Activated B cell treated with CpG ODN at 0.5 μM for 24 hours (primary cell): Measurements from ENCODE around the gene KCNK17. TPM values are rescaled to one million over a fixed set of nuclear protein-coding genes. Genes with fewer than 3 reads are reported as not detected.
A peak's percentile ranks its signal among the peaks of the same experiment; 100 is the strongest.

Experiments
- ATAC-seq: fragments of 200-7000 bp; cut with Tn5 transposase; one replicate; pipeline ENCODE4 v1.10.0; 2021; ENCODE audit warnings: low read depth, mild to moderate bottlenecking, moderate library complexity
- CTCF ChIA-PET: fragments of 350-600 bp; sonication (Branson Sonifier 250); formaldehyde crosslinking; loops from one replicate; lab custom pipeline; 2021; ENCODE audit warnings: antibody characterized with exemption; lab: Charles Lee
- POLR2A ChIA-PET: fragments of 350-600 bp; sonication (Branson Sonifier 250); formaldehyde crosslinking; loops from one replicate; lab custom pipeline; 2021; ENCODE audit warnings: antibody characterized with exemption; lab: Charles Lee
- DNase-seq: peaks from one replicate; pipeline ENCODE4 v3.0.0; 2022
- H3K27ac Mint-ChIP-seq: one replicate; pipeline ENCODE4 v1.8.0; 2020; ENCODE audit warnings: mixed read lengths
- H3K27me3 Mint-ChIP-seq: one replicate; pipeline ENCODE4 v1.8.0; 2021; ENCODE audit warnings: mixed read lengths
- H3K36me3 Mint-ChIP-seq: one replicate; pipeline ENCODE4 v1.8.0; 2021; ENCODE audit warnings: low read depth, mixed read lengths
- H3K4me1 Mint-ChIP-seq: one replicate; pipeline ENCODE4 v1.8.0; 2021; ENCODE audit warnings: mixed read lengths
- H3K4me3 Mint-ChIP-seq: one replicate; pipeline ENCODE4 v1.8.0; 2020; ENCODE audit warnings: mild to moderate bottlenecking, mixed read lengths
- H3K9me3 Mint-ChIP-seq: one replicate; pipeline ENCODE4 v1.8.0; 2020; ENCODE audit warnings: mixed read lengths
- intact Hi-C: fragments of 100-400 bp; cut with micrococcal nuclease; formaldehyde crosslinking; loops from one replicate; pipeline ENCODE4 v1.15.1; 2024
- total RNA-seq: library from RNA; stranded (reverse); gene quantifications from 2 replicates; pipeline ENCODE4 v1.2.3, GENCODE V29; 2022
- TF ChIP-seq, protein P1 (sequence below): fragments of 200-600 bp; IDR thresholded peaks from one replicate; pipeline ENCODE4 v1.8.0; 2022; ENCODE audit warnings: antibody characterized with exemption, mild to moderate bottlenecking

KCNK17 gene
- total RNA-seq, 1 donor from 2014 or later, result not detected

DNA sequence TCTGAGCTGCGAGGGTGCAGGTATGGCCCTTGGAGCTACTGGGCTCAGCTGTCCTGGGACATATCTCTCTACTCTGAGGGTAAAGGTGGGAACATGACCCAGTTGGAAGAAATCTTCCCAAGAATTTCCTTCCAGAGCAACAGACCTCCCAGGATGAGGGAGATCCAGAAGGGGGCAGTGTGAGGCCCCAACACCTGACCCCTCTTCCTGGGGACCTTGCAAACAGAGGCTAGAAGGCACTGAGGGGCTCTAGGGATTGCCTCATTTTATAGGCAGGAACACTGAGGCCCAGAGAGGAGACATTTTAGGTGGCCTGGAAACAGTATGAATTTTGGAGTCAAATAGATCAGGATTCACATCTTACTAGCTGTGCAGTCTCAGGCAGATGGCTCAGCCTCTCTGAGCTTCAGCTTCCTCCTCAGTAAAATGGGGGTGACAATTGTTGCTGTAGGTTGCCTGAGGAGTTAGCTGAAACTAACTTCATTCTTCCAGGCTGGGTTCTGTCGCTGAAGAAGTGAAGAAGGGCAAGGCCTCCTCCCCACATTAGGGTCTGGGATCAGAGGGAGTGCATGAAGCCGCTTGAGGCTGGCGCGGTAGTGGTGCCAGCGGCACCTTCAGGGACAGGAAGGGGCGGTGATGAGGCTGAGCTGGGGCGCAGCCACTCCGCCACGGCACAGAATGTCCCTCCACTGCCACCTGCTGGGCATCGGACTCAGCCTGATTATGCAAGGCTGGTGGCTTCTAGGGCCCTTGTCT lies 11.4 kb downstream of the KCNK17 start:
- Mint-ChIP-seq H3K9me3 (no peaks in the 10 kb centered on the region), H3K27ac (no peak overlapping the region), H3K4me3 (peak overlapping the region; percentile 58), H3K36me3 (no peaks in the 10 kb centered on the region), H3K27me3 (peaks cover 19% of the 10 kb centered on the region), H3K4me1 (peaks cover 5% of the 10 kb centered on the region)
- peak; percentile 66 for DNase-seq
- intact Hi-C loops, result loop anchor here (1.0 kb wide), 4 partner anchors 137 to 431 kb away; no protein-coding TSS in a partner anchor
- ChIA-PET CTCF (interaction anchor here (0.6 to 7.8 kb wide), 15 partner anchors 8 to 434 kb away, joined by 3 to 113 read pairs (median 4); no protein-coding TSS in a partner anchor), POLR2A (interaction anchor here (0.6 to 1.5 kb wide), 2 partner anchors 135 to 210 kb away, joined by 3 to 5 read pairs; no protein-coding TSS in a partner anchor)
- TF ChIP-seq, protein P1, sequence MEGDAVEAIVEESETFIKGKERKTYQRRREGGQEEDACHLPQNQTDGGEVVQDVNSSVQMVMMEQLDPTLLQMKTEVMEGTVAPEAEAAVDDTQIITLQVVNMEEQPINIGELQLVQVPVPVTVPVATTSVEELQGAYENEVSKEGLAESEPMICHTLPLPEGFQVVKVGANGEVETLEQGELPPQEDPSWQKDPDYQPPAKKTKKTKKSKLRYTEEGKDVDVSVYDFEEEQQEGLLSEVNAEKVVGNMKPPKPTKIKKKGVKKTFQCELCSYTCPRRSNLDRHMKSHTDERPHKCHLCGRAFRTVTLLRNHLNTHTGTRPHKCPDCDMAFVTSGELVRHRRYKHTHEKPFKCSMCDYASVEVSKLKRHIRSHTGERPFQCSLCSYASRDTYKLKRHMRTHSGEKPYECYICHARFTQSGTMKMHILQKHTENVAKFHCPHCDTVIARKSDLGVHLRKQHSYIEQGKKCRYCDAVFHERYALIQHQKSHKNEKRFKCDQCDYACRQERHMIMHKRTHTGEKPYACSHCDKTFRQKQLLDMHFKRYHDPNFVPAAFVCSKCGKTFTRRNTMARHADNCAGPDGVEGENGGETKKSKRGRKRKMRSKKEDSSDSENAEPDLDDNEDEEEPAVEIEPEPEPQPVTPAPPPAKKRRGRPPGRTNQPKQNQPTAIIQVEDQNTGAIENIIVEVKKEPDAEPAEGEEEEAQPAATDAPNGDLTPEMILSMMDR, result no peak
- ATAC-seq, result peak; percentile 98

DNA sequence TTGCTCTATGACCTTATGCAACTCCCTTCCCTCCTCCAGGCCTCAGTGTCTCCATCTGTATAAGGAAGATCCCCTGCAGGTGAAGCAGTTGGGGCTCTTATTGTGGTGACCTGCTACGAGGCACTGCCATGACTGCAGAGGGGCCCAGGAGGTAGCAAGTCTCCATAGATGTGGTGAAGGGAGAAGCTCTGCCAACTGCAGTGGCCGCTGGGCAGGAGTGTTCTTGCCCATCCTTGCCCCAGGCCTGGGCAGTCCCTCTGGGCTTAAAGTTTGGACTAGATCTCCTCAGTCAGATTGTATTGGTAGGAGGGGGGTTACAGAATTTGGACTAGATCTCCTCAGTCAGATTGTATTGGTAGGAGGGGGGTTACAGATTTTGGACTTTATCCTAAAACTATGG lies 12.2 kb downstream of the KCNK17 start:
- Mint-ChIP-seq H3K4me1 (peaks cover 5% of the 10 kb centered on the region), H3K9me3 (no peaks in the 10 kb centered on the region), H3K27me3 (peaks cover 19% of the 10 kb centered on the region), H3K27ac (no peak overlapping the region), H3K36me3 (no peaks in the 10 kb centered on the region), H3K4me3 (no peak overlapping the region)
- ChIA-PET POLR2A (interaction anchor here (1.5 kb wide), 1 partner anchor 134 kb away, joined by 5 read pairs; no protein-coding TSS in a partner anchor), CTCF (interaction anchor here (1.0 to 7.8 kb wide), 6 partner anchors 132 to 430 kb away, joined by 3 to 113 read pairs (median 23); no protein-coding TSS in a partner anchor)
- intact Hi-C loops, result no loop called here
- TF ChIP-seq, protein P1, result no peak
- no peak for ATAC-seq
- DNase-seq, result no peak

DNA sequence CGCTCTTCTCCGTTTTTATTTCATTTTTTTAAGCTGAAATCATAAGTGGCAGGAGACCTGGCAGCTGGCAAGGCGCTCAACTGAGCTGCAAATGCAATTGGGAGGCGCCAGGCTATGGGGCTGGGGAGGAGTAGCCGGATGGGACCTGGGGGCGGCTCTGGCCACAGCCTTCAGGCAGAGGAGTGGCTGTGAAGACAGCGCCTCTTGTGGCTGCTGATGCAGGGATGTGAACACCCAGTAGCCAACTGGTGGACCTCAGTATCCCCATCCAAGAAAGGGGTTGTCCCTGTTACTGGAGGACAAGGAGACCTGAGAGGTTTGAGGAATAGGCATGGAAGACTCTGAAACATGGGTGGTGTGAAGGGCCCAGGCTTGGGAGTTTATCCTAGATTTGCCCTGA lies 12.6 kb downstream of the KCNK17 start:
- H3K4me1 Mint-ChIP-seq, result peaks cover 5% of the 10 kb centered on the region
- ChIA-PET POLR2A (no interaction called here), CTCF (interaction anchor here (2.3 to 7.8 kb wide), 3 partner anchors 135 to 329 kb away, joined by 24 to 113 read pairs (median 47); no protein-coding TSS in a partner anchor)
- TF ChIP-seq, protein P1, result no peak
- no peaks in the 10 kb centered on the region for H3K9me3 Mint-ChIP-seq
- intact Hi-C loops, result no loop called here
- H3K36me3 Mint-ChIP-seq, result no peaks in the 10 kb centered on the region
- H3K27me3 Mint-ChIP-seq, result peaks cover 17% of the 10 kb centered on the region
- no peak for DNase-seq
- no peak overlapping the region for H3K27ac Mint-ChIP-seq
- no peak overlapping the region for H3K4me3 Mint-ChIP-seq
- ATAC-seq, result no peak

DNA sequence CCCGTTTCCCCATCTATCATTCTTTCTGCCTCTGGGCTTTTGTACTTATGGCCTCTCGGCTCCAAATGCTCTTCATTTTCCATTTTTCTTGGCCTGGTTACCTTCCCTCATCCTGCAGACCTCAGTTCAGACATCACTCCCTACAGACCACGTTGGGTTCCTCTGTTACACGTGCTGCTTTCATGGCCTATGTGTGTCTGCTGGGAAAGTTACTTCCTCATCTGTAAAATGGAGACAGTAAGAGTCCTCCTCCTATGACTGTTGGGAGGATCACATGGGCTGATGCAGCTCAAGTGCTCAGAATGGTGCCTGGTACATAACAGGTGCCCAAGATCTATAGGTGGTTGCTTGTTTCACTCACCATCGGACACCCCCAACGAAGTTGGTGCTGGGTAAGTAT lies 13.5 kb downstream of the KCNK17 start:
- Mint-ChIP-seq H3K27me3 (peaks cover 17% of the 10 kb centered on the region), H3K27ac (no peak overlapping the region), H3K36me3 (no peaks in the 10 kb centered on the region), H3K4me3 (no peak overlapping the region), H3K4me1 (peaks cover 5% of the 10 kb centered on the region), H3K9me3 (no peaks in the 10 kb centered on the region)
- TF ChIP-seq, protein P1, result no peak
- ATAC-seq, result no peak
- intact Hi-C loops, result no loop called here
- DNase-seq, result no peak
- ChIA-PET CTCF (interaction anchor here (6.0 to 7.8 kb wide), 2 partner anchors 134 to 304 kb away, joined by 47 to 113 read pairs; no protein-coding TSS in a partner anchor), POLR2A (no interaction called here)

DNA sequence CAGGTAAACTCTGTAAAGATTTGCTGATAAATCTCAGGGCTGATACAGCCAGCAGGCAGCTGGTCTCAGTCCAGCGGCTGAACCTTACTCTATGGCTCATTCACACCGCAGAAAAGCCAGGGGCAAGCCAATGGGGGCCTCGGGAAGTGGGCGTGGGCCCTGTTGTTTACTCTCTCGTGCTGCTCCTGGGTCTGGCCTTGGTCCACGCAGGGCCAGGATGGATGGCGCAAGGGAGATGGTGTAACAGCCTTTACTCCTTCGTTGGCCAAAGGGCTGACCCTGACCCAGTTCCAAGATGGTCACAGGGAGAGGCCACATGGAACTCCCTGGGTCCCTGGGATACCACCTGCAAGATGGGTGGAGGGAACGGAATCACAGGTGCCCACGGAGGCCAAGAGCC lies 16.2 kb downstream of the KCNK17 start:
- DNase-seq (no peak), ATAC-seq (no peak)
- Mint-ChIP-seq H3K4me3 (no peak overlapping the region), H3K9me3 (no peaks in the 10 kb centered on the region), H3K36me3 (no peaks in the 10 kb centered on the region), H3K4me1 (peaks cover 4% of the 10 kb centered on the region), H3K27ac (no peak overlapping the region), H3K27me3 (peaks cover 26% of the 10 kb centered on the region)
- ChIA-PET POLR2A (no interaction called here), CTCF (no interaction called here)
- intact Hi-C loops, result no loop called here
- TF ChIP-seq, protein P1, result no peak
